Mammary epithelial cell (primary cell): ENCODE results near the gene CELF4.

Experiments used
- EZH2 ChIP-seq: IDR thresholded peaks from 2 replicates; pipeline ENCODE4 v1.6.1; 2012; ENCODE audit warnings: low read length, inconsistent platforms, borderline replicate concordance
- TF ChIP-seq, protein P1 (sequence below), 2 donors: IDR thresholded peaks in 1 of 2; conservative IDR thresholded peaks in 1 of 2; 2 replicates each; pipeline ENCODE4 v1.5.1; 2011 to 2012; ENCODE audit warnings: inconsistent platforms in 2 of 2, low read length in 2 of 2, mild to moderate bottlenecking in 2 of 2, control low read depth in 1 of 2, low read depth in 1 of 2; ENCODE audit not compliant: insufficient read depth in 1 of 2; ENCODE audit errors: extremely low read depth in 1 of 2

DNA sequence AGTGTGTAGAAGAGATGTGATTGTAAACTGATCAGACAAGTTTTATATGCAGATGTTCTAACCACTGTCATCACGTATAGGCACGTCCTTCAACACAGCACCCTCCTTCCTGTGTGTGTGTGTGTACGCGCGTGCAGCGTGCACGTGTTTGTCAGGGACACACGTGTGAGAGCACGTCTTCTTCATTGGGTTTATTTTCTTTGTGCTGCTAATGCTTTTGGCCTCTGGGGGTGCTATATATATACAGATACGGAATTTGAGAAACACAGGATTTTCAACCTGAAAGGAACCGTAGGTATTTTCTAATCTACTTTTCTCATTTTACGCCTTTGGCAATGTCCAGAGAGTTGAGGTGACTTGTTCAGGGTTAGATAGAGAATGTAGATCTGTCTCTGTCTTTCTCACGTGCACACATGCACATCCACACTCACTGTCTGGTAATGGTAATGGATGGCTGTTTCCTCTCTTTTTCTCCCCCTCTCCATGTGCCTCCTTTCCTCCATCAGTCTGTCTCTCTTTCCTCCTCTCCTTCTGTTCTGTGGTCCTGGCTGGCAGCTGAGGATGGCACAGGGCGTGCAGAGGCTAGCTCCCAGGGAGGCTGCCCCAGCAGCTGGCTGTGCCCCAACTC is 13.4 kb upstream of the CELF4 start:
- TF ChIP-seq, protein P1, sequence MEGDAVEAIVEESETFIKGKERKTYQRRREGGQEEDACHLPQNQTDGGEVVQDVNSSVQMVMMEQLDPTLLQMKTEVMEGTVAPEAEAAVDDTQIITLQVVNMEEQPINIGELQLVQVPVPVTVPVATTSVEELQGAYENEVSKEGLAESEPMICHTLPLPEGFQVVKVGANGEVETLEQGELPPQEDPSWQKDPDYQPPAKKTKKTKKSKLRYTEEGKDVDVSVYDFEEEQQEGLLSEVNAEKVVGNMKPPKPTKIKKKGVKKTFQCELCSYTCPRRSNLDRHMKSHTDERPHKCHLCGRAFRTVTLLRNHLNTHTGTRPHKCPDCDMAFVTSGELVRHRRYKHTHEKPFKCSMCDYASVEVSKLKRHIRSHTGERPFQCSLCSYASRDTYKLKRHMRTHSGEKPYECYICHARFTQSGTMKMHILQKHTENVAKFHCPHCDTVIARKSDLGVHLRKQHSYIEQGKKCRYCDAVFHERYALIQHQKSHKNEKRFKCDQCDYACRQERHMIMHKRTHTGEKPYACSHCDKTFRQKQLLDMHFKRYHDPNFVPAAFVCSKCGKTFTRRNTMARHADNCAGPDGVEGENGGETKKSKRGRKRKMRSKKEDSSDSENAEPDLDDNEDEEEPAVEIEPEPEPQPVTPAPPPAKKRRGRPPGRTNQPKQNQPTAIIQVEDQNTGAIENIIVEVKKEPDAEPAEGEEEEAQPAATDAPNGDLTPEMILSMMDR (conservative IDR thresholded peaks at IDR 0.05 in 1 of 2, IDR thresholded peaks at IDR 0.05 in 1 of 2; ENCODE audit: extremely low read depth in 1 of 2, insufficient read depth in 1 of 2, low read depth in 1 of 2, low read length in 2 of 2) = peak; percentile 50 to 52
- no peak for TF ChIP-seq EZH2
